Embryonic facial prominence (tissue), 1 donor: ENCODE measurements around the gene RPUSD3.

ENCODE experiments used
- DNase-seq: peaks from one replicate; pipeline ENCODE4 v3.0.0-alpha.2; 2016; ENCODE audit errors: extremely low spot score

RPUSD3 gene

GRCh38 chr3:9806688-9807589, 36.9 kb downstream of the RPUSD3 start:
- no peak for DNase-seq

GRCh38 chr3:9806137-9806536, 37.7 kb downstream of the RPUSD3 start:
- no peak for DNase-seq

- DNase-seq: no peak
Observed at GRCh38 chr3:9804996-9805395, 38.8 kb downstream of the RPUSD3 start.

- DNase-seq: no peak
Observed at GRCh38 chr3:9803494-9803893, 40.3 kb downstream of the RPUSD3 start.

- DNase-seq: no peak
Observed at GRCh38 chr3:9800529-9800928, 43.3 kb downstream of the RPUSD3 start.

GRCh38 chr3:9797196-9797945, 46.4 kb downstream of the RPUSD3 start:
- DNase-seq: no peak

GRCh38 chr3:9795207-9795606, 48.6 kb downstream of the RPUSD3 start:
- no peak for DNase-seq

- no peak for DNase-seq
Observed at GRCh38 chr3:9794400-9794799, 49.4 kb downstream of the RPUSD3 start.

- no peak for DNase-seq
Observed at GRCh38 chr3:9793161-9793781, 50.5 kb downstream of the RPUSD3 start.

GRCh38 chr3:9792405-9793160, 51.2 kb downstream of the RPUSD3 start, which contains the start of the genes ARPC4 and TADA3:
TSS of gene ARPC4 (plus strand) at chr3:9793082. CDS start at chr3:9793122, 40 bp downstream.
TSS of gene TADA3 (minus strand) at chr3:9792473. CDS start at chr3:9791466, 1,007 bp downstream.
- peak; percentile 96 for DNase-seq

GRCh38 chr3:9791790-9792404, 51.9 kb downstream of the RPUSD3 start:
- DNase-seq: no peak

GRCh38 chr3:9791127-9791526, 52.7 kb downstream of the RPUSD3 start:
- DNase-seq: no peak
